ENCODE data around the gene OTUD5. TPM values are rescaled to one million over a fixed set of nuclear protein-coding genes. Genes with fewer than 3 reads are reported as not detected.

The OTUD5 gene
- polyA plus RNA-seq, 2 donors: 22.3 to 27.6 TPM

- Histone ChIP-seq H3K4me1 (ENCODE audit: control insufficient read depth in 2 of 2, insufficient read depth in 2 of 2, low read length in 1 of 2) (no peaks in the 10 kb centered on the region), H3K27ac (ENCODE audit: low read depth in 2 of 2, low read length in 1 of 2) (no peak overlapping the region), H3K27me3 (ENCODE audit: control insufficient read depth in 1 of 2, insufficient read depth in 2 of 2, low read length in 2 of 2) (no peaks in the 10 kb centered on the region), H3K36me3 (ENCODE audit: control insufficient read depth in 2 of 2, insufficient read depth in 2 of 2, low read length in 1 of 2) (peaks cover 0 to 2% of the 10 kb centered on the region in 2 donors), H3K4me3 (ENCODE audit: low read depth in 1 of 2, low read length in 2 of 2) (no peak overlapping the region), H3K9me3 (ENCODE audit: control insufficient read depth in 2 of 2, insufficient read depth in 1 of 2, low read depth in 1 of 2, low read length in 1 of 2) (no peaks in the 10 kb centered on the region)
- WGBS, 2 donors: 91 to 93% methylated on average over 14 of the region's 14 CpGs
Observed at GRCh38 chrX:48965959-48966358, 8.6 kb upstream of the OTUD5 start.

DNA sequence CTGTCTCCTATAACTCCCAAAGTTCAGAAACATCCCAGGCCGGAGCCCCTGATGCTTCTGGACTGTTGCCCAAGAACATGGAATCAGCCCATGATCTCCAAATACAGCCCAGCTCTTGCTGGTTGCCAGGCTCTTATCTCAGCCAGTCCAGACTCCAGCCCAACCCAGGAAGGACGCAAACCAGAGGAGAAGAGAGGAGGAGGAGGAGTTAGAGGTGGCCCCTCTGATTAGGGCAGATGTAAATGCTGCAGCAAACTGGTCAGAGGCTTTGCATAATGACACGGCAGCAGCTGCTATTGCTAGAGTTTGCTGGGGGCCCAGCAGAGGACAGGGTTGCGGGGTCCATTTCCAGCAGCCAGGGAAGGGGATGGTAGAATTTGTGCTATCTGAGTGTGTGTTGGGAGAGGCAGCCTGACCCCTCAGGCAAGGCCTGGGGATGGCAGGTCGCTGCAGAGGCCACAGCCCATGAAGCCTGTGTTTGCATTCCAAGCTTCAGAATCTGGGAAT is 4.2 kb upstream of the OTUD5 start:
- Histone ChIP-seq H3K27ac (ENCODE audit: low read depth in 2 of 2, low read length in 1 of 2) (no peak overlapping the region), H3K4me3 (ENCODE audit: low read depth in 1 of 2, low read length in 2 of 2) (no peak overlapping the region), H3K27me3 (ENCODE audit: control insufficient read depth in 1 of 2, insufficient read depth in 2 of 2, low read length in 2 of 2) (no peaks in the 10 kb centered on the region), H3K36me3 (ENCODE audit: control insufficient read depth in 2 of 2, insufficient read depth in 2 of 2, low read length in 1 of 2) (peaks cover 0 to 2% of the 10 kb centered on the region in 2 donors), H3K4me1 (ENCODE audit: control insufficient read depth in 2 of 2, insufficient read depth in 2 of 2, low read length in 1 of 2) (peaks cover 0 to 2% of the 10 kb centered on the region in 2 donors), H3K9me3 (ENCODE audit: control insufficient read depth in 2 of 2, insufficient read depth in 1 of 2, low read depth in 1 of 2, low read length in 1 of 2) (no peaks in the 10 kb centered on the region)
- 52 to 59% methylated on average over 5 of the region's 5 CpGs for WGBS, 2 donors

- WGBS, 2 donors: 74 to 88% methylated on average over 2 of the region's 2 CpGs
- Histone ChIP-seq H3K27me3 (ENCODE audit: control insufficient read depth in 1 of 2, insufficient read depth in 2 of 2, low read length in 2 of 2) (no peaks in the 10 kb centered on the region), H3K9me3 (ENCODE audit: control insufficient read depth in 2 of 2, insufficient read depth in 1 of 2, low read depth in 1 of 2, low read length in 1 of 2) (no peaks in the 10 kb centered on the region), H3K36me3 (ENCODE audit: control insufficient read depth in 2 of 2, insufficient read depth in 2 of 2, low read length in 1 of 2) (peaks cover 0 to 3% of the 10 kb centered on the region in 2 donors), H3K4me1 (ENCODE audit: control insufficient read depth in 2 of 2, insufficient read depth in 2 of 2, low read length in 1 of 2) (peaks cover 0 to 2% of the 10 kb centered on the region in 2 donors), H3K27ac (ENCODE audit: low read depth in 2 of 2, low read length in 1 of 2) (no peak overlapping the region), H3K4me3 (ENCODE audit: low read depth in 1 of 2, low read length in 2 of 2) (no peak overlapping the region)
Observed at GRCh38 chrX:48960291-48960690, 2.9 kb upstream of the OTUD5 start.

DNA sequence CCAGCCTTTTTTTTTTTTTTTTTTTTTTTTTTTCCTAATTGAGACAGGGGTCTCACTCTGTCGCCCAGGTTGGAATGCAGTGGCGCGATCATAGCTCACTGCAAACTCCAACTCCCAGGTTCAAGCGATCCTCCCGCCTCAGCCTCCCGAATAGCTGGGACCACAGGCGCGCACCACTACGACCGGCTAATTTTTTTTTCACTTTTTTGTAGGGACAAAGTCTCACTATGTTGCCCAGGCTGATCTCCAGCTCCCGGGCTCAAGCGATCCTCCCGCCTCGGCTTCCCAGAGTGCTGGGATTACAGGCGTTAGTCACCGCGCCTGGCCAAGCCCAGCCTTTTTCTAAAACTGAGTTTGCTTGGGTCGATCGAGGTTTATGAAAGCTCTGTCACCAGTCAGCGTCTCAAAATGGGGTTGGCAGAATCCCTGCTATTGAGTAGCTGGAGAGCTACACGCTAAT is 1.3 kb upstream of the OTUD5 start:
- peaks cover 0 to 7% of the 10 kb centered on the region in 2 donors for H3K36me3 ChIP-seq (ENCODE audit: control insufficient read depth in 2 of 2, insufficient read depth in 2 of 2, low read length in 1 of 2)
- H3K27me3 ChIP-seq (ENCODE audit: control insufficient read depth in 1 of 2, insufficient read depth in 2 of 2, low read length in 2 of 2): no peaks in the 10 kb centered on the region
- H3K9me3 ChIP-seq (ENCODE audit: control insufficient read depth in 2 of 2, insufficient read depth in 1 of 2, low read depth in 1 of 2, low read length in 1 of 2): no peaks in the 10 kb centered on the region
- peaks cover 0 to 7% of the 10 kb centered on the region in 2 donors for H3K4me1 ChIP-seq (ENCODE audit: control insufficient read depth in 2 of 2, insufficient read depth in 2 of 2, low read length in 1 of 2)
- H3K27ac ChIP-seq (ENCODE audit: low read depth in 2 of 2, low read length in 1 of 2): peak overlapping the region; percentile 95
- WGBS, 2 donors: 1 to 37% methylated on average over 21 of the region's 21 CpGs
- peak overlapping the region in 1 of 2 donors; percentile 40 for H3K4me3 ChIP-seq (ENCODE audit: low read depth in 1 of 2, low read length in 2 of 2)

GRCh38 chrX:48957827-48958634 is 624 bp upstream of the OTUD5 start:
- H3K9me3 ChIP-seq (ENCODE audit: control insufficient read depth in 2 of 2, insufficient read depth in 1 of 2, low read depth in 1 of 2, low read length in 1 of 2): no peaks in the 10 kb centered on the region
- peak overlapping the region; percentile 42 to 86 for H3K4me3 ChIP-seq (ENCODE audit: low read depth in 1 of 2, low read length in 2 of 2)
- WGBS, 2 donors: 0 to 37% methylated on average over 64 to 66 of the region's 66 CpGs
- peak overlapping the region; percentile 95 to 98 for H3K27ac ChIP-seq (ENCODE audit: low read depth in 2 of 2, low read length in 1 of 2)
- H3K4me1 ChIP-seq (ENCODE audit: control insufficient read depth in 2 of 2, insufficient read depth in 2 of 2, low read length in 1 of 2): peaks cover 0 to 11% of the 10 kb centered on the region in 2 donors
- peaks cover 0 to 7% of the 10 kb centered on the region in 2 donors for H3K36me3 ChIP-seq (ENCODE audit: control insufficient read depth in 2 of 2, insufficient read depth in 2 of 2, low read length in 1 of 2)
- no peaks in the 10 kb centered on the region for H3K27me3 ChIP-seq (ENCODE audit: control insufficient read depth in 1 of 2, insufficient read depth in 2 of 2, low read length in 2 of 2)

DNA sequence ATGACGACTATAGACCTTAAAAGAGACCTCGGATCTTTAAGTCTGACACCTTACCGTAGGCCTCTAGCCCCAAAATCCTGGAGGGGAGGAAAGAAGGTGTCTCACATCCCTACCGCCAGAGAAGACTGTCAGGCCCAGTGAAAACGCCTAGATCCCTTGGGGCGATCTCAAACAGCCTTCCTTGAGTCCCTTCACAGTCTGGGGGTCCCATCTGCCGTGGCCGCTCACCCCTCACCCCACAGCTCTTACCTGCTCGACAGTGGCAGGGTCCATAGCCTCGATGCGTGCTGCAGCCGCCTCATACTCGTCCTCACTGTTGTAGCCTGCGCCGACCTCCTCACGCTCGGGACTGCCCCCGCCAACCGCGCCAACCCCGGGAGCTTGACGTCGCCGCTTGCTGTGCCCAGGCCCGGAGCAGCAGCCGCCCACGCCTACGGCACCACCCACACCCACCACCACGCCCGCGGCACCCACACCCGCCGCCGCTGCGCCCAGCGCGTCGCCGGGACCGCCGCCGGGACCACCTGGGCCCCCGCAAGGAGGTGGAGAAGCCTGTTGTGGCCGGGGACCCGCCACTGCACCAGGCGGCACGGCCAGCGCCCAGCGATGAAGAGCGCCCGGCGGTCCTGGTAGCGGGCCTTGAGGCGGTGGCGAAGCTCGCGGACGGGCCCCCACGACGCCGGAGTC is 536 bp downstream of the OTUD5 start:
- H3K9me3 ChIP-seq (ENCODE audit: control insufficient read depth in 2 of 2, insufficient read depth in 1 of 2, low read depth in 1 of 2, low read length in 1 of 2): no peaks in the 10 kb centered on the region
- 1 to 30% methylated on average over 54 to 61 of the region's 61 CpGs for WGBS, 2 donors
- peaks cover 0 to 13% of the 10 kb centered on the region in 2 donors for H3K4me1 ChIP-seq (ENCODE audit: control insufficient read depth in 2 of 2, insufficient read depth in 2 of 2, low read length in 1 of 2)
- peaks cover 0 to 7% of the 10 kb centered on the region in 2 donors for H3K36me3 ChIP-seq (ENCODE audit: control insufficient read depth in 2 of 2, insufficient read depth in 2 of 2, low read length in 1 of 2)
- peak overlapping the region; percentile 42 to 86 for H3K4me3 ChIP-seq (ENCODE audit: low read depth in 1 of 2, low read length in 2 of 2)
- peak overlapping the region; percentile 90 to 95 for H3K27ac ChIP-seq (ENCODE audit: low read depth in 2 of 2, low read length in 1 of 2)
- no peaks in the 10 kb centered on the region for H3K27me3 ChIP-seq (ENCODE audit: control insufficient read depth in 1 of 2, insufficient read depth in 2 of 2, low read length in 2 of 2)

DNA sequence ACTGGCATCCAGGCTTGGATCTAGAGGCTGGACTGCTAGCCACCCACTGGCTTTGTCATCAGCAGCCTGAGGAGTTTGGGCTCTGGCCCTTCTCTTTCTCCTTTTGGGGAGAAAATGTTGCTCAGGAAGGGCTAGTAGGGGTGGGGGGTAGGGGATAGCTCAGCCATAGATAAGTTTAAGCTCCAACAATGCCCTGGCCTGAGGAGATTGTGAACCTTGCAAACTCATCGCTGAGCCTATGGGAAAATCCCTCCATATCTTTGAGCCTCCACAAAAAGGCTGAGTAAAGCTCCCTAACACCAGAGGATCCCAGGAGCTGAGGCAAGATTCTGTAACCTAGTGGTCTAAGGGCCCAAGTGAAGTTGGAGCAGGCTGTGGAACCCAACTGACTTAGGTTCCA is 8.8 kb downstream of the OTUD5 start:
- Histone ChIP-seq H3K36me3 (ENCODE audit: control insufficient read depth in 2 of 2, insufficient read depth in 2 of 2, low read length in 1 of 2) (no peaks in the 10 kb centered on the region), H3K4me1 (ENCODE audit: control insufficient read depth in 2 of 2, insufficient read depth in 2 of 2, low read length in 1 of 2) (peaks cover 0 to 5% of the 10 kb centered on the region in 2 donors), H3K27ac (ENCODE audit: low read depth in 2 of 2, low read length in 1 of 2) (no peak overlapping the region), H3K27me3 (ENCODE audit: control insufficient read depth in 1 of 2, insufficient read depth in 2 of 2, low read length in 2 of 2) (no peaks in the 10 kb centered on the region), H3K9me3 (ENCODE audit: control insufficient read depth in 2 of 2, insufficient read depth in 1 of 2, low read depth in 1 of 2, low read length in 1 of 2) (no peaks in the 10 kb centered on the region), H3K4me3 (ENCODE audit: low read depth in 1 of 2, low read length in 2 of 2) (no peak overlapping the region)
- WGBS, 2 donors: 95 to 96% methylated on average over 1 of the region's 1 CpG

DNA sequence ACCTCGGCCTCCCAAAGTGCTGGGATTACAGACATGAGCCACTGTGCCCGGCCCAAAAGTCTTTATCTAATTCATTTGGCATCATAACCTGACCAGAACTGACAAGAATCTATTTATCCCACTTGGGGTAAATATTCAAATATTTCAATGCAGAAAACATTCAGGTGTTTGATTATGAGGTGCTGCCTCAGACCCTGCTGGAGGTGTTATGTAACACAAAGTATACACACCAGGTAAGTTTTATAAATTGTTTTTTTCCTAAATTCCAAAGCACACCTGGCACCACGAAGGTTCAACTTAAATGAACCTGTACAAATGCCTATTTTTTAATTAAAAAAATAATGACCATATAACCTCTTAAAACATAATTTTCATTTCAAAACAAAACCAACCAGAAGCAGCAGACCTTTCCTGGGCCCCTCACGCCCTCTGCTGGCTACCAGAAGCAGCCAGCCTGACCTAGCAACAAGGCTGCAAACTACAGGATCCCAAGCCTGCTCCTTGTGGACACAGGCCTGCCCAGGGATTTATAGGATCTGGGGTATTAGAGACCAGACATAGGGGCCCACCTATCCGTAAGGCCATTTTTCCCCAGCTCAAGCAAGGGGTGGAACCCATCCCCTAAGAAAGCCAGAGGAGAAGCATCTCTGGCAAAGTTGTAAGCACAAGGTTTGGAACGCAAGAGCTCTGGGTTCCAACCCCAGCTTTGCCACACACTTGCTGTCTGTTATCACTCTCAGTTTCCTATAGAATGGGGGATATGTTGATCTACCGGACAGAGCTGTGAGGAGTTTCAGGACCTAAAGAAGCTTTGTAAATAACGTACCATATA is 11.7 kb downstream of the OTUD5 start:
- peaks cover 0 to 3% of the 10 kb centered on the region in 2 donors for H3K36me3 ChIP-seq (ENCODE audit: control insufficient read depth in 2 of 2, insufficient read depth in 2 of 2, low read length in 1 of 2)
- 53 to 55% methylated on average over 8 of the region's 8 CpGs for WGBS, 2 donors

GRCh38 chrX:48942895-48943294 is 14.5 kb downstream of the OTUD5 start:
- H3K36me3 ChIP-seq (ENCODE audit: control insufficient read depth in 2 of 2, insufficient read depth in 2 of 2, low read length in 1 of 2): peaks cover 0 to 3% of the 10 kb centered on the region in 2 donors
- H3K4me1 ChIP-seq (ENCODE audit: control insufficient read depth in 2 of 2, insufficient read depth in 2 of 2, low read length in 1 of 2): no peaks in the 10 kb centered on the region
- no peak overlapping the region for H3K27ac ChIP-seq (ENCODE audit: low read depth in 2 of 2, low read length in 1 of 2)
- no peaks in the 10 kb centered on the region for H3K9me3 ChIP-seq (ENCODE audit: control insufficient read depth in 2 of 2, insufficient read depth in 1 of 2, low read depth in 1 of 2, low read length in 1 of 2)
- H3K27me3 ChIP-seq (ENCODE audit: control insufficient read depth in 1 of 2, insufficient read depth in 2 of 2, low read length in 2 of 2): no peaks in the 10 kb centered on the region
- H3K4me3 ChIP-seq (ENCODE audit: low read depth in 1 of 2, low read length in 2 of 2): no peak overlapping the region
- 68 to 72% methylated on average over 2 of the region's 2 CpGs for WGBS, 2 donors

More for the DNA sequence above, 11.7 kb downstream of the OTUD5 start:
- Histone ChIP-seq H3K4me3 (ENCODE audit: low read depth in 1 of 2, low read length in 2 of 2) (no peak overlapping the region), H3K27ac (ENCODE audit: low read depth in 2 of 2, low read length in 1 of 2) (no peak overlapping the region), H3K27me3 (ENCODE audit: control insufficient read depth in 1 of 2, insufficient read depth in 2 of 2, low read length in 2 of 2) (no peaks in the 10 kb centered on the region), H3K9me3 (ENCODE audit: control insufficient read depth in 2 of 2, insufficient read depth in 1 of 2, low read depth in 1 of 2, low read length in 1 of 2) (no peaks in the 10 kb centered on the region), H3K4me1 (ENCODE audit: control insufficient read depth in 2 of 2, insufficient read depth in 2 of 2, low read length in 1 of 2) (no peaks in the 10 kb centered on the region)

Data from esophagus (tissue), 2 donors.